GM18519 (cell line): Measurements from ENCODE around the gene TRMT61A.

ENCODE experiments used
- ATAC-seq: cut with Tn5 transposase; IDR thresholded peaks from one replicate; pipeline ENCODE4 v1.9.1; 2021; ENCODE audit warnings: mild to moderate bottlenecking, moderate library complexity; ENCODE audit not compliant: unreplicated experiment, low FRiP score

The TRMT61A gene

GRCh38 chr14:103528587-103529382 is at the start of gene TRMT61A:
Gene TRMT61A (plus strand): TSS chr14:103529196. CDS start chr14:103529979, 783 bp downstream.
- ATAC-seq = no peak

GRCh38 chr14:103480595-103480994 is 48.4 kb upstream of the TRMT61A start:
- no peak for ATAC-seq

- no peak for ATAC-seq
These were observed 45.4 kb upstream of the TRMT61A start for GRCh38 chr14:103483600-103483999.

- ATAC-seq = no peak
These were observed 43.5 kb upstream of the TRMT61A start for GRCh38 chr14:103485504-103485903.

- no peak for ATAC-seq
These were observed 40.9 kb upstream of the TRMT61A start for GRCh38 chr14:103488071-103488470.

- no peak for ATAC-seq
These were observed 40.0 kb upstream of the TRMT61A start for GRCh38 chr14:103488960-103489359.

GRCh38 chr14:103489621-103490020 is 39.4 kb upstream of the TRMT61A start:
- no peak for ATAC-seq

- no peak for ATAC-seq
These were observed 37.3 kb upstream of the TRMT61A start for GRCh38 chr14:103491691-103492090.

- ATAC-seq = no peak
These were observed 36.7 kb upstream of the TRMT61A start for GRCh38 chr14:103492156-103492925.

GRCh38 chr14:103495854-103496253 is 33.1 kb upstream of the TRMT61A start:
- ATAC-seq = no peak

- no peak for ATAC-seq
These were observed 32.2 kb upstream of the TRMT61A start for GRCh38 chr14:103496776-103497175.

- ATAC-seq = no peak
These were observed 29.3 kb upstream of the TRMT61A start for GRCh38 chr14:103499709-103500108.

- no peak for ATAC-seq
These were observed 28.6 kb upstream of the TRMT61A start for GRCh38 chr14:103500148-103500990.

- ATAC-seq = no peak
These were observed 27.7 kb upstream of the TRMT61A start for GRCh38 chr14:103501041-103501870.

GRCh38 chr14:103501921-103502669 is 26.9 kb upstream of the TRMT61A start:
- ATAC-seq = no peak

- no peak for ATAC-seq
These were observed 26.1 kb upstream of the TRMT61A start for GRCh38 chr14:103502877-103503276.

- no peak for ATAC-seq
These were observed 25.7 kb upstream of the TRMT61A start for GRCh38 chr14:103503296-103503695.

GRCh38 chr14:103504991-103505565 is 23.9 kb upstream of the TRMT61A start:
- ATAC-seq = no peak

- no peak for ATAC-seq
These were observed 21.2 kb upstream of the TRMT61A start for GRCh38 chr14:103507751-103508150.
